ENCODE data around the gene AMPD1.

DNA sequence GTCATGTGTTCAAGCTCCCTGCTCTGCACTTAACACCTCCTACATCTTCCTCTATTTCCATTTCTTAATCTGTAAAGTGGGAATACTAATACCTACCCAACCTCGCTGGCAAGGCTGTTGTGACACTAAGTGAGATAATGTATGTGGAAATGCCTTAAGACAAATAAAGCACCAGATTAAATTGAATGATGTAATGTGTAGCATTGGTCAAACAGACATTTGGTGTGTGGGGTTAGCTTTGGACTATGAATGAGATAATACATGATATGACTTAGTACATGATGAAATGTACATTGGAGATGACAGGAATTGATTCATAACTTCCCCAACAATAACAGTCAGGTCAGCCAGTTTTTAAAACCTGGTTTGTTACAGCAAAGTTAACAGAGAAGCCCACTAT lies 5.2 kb downstream of the AMPD1 start:
- TF ChIP-seq, protein P1, sequence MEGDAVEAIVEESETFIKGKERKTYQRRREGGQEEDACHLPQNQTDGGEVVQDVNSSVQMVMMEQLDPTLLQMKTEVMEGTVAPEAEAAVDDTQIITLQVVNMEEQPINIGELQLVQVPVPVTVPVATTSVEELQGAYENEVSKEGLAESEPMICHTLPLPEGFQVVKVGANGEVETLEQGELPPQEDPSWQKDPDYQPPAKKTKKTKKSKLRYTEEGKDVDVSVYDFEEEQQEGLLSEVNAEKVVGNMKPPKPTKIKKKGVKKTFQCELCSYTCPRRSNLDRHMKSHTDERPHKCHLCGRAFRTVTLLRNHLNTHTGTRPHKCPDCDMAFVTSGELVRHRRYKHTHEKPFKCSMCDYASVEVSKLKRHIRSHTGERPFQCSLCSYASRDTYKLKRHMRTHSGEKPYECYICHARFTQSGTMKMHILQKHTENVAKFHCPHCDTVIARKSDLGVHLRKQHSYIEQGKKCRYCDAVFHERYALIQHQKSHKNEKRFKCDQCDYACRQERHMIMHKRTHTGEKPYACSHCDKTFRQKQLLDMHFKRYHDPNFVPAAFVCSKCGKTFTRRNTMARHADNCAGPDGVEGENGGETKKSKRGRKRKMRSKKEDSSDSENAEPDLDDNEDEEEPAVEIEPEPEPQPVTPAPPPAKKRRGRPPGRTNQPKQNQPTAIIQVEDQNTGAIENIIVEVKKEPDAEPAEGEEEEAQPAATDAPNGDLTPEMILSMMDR (IDR thresholded peaks at IDR 0.05) = no peak
- TF ChIP-seq POLR2A (IDR thresholded peaks at IDR 0.05) = no peak

All from testis (tissue), 2 donors.